ENCODE measurements around the gene CMC2. TPM values are rescaled to one million over a fixed set of nuclear protein-coding genes. Genes with fewer than 3 reads are reported as not detected.

CMC2 gene
- total RNA-seq, 1 donor from 2014 or later = 6.6 TPM

- DNase-seq (ENCODE audit: extremely low spot score in 2 of 2) = no peak
- no peaks in the 10 kb centered on the region for H3K27me3 ChIP-seq
- H3K36me3 ChIP-seq = no peaks in the 10 kb centered on the region
- H3K9me3 ChIP-seq = no peaks in the 10 kb centered on the region
- peak overlapping the region in 1 of 2 donors; percentile 8 for H3K4me3 ChIP-seq
- H3K27ac ChIP-seq = no peak overlapping the region
- H3K4me1 ChIP-seq = no peaks in the 10 kb centered on the region
- intact Hi-C loops (cut with DNase I) = no loop called here
- TF ChIP-seq CTCF (IDR thresholded peaks at IDR 0.05) (no peak), POLR2A (IDR thresholded peaks at IDR 0.05) (no peak), POLR2AphosphoS5 (IDR thresholded peaks at IDR 0.05; ENCODE audit: insufficient read depth in 1 of 2, low read depth in 1 of 2) (no peak)
Measured at GRCh38 chr16:80997139-80997798, 9.4 kb downstream of the CMC2 start.

GRCh38 chr16:80996688-80997138, 10.0 kb downstream of the CMC2 start:
- Histone ChIP-seq H3K27me3 (no peaks in the 10 kb centered on the region), H3K4me3 (peak overlapping the region in 1 of 2 donors; percentile 8), H3K36me3 (no peaks in the 10 kb centered on the region), H3K9me3 (no peaks in the 10 kb centered on the region), H3K4me1 (no peaks in the 10 kb centered on the region), H3K27ac (no peak overlapping the region)
- DNase-seq (ENCODE audit: extremely low spot score in 2 of 2) = no peak
- TF ChIP-seq POLR2A (IDR thresholded peaks at IDR 0.05) (no peak), POLR2AphosphoS5 (IDR thresholded peaks at IDR 0.05; ENCODE audit: insufficient read depth in 1 of 2, low read depth in 1 of 2) (no peak), CTCF (IDR thresholded peaks at IDR 0.05) (no peak)
- intact Hi-C loops (cut with DNase I) = no loop called here

- H3K4me1 ChIP-seq = no peaks in the 10 kb centered on the region
- H3K9me3 ChIP-seq = no peaks in the 10 kb centered on the region
- DNase-seq (ENCODE audit: extremely low spot score in 2 of 2) = no peak
- H3K27me3 ChIP-seq = no peaks in the 10 kb centered on the region
- no peak overlapping the region for H3K4me3 ChIP-seq
- TF ChIP-seq CTCF (IDR thresholded peaks at IDR 0.05) (no peak), POLR2A (IDR thresholded peaks at IDR 0.05) (no peak), POLR2AphosphoS5 (IDR thresholded peaks at IDR 0.05; ENCODE audit: insufficient read depth in 1 of 2, low read depth in 1 of 2) (no peak)
- intact Hi-C loops (cut with DNase I) = no loop called here
- no peak overlapping the region for H3K27ac ChIP-seq
- no peaks in the 10 kb centered on the region for H3K36me3 ChIP-seq
Measured at GRCh38 chr16:80994451-80994850, 12.2 kb downstream of the CMC2 start.

GRCh38 chr16:80993834-80994233, 12.9 kb downstream of the CMC2 start:
- Histone ChIP-seq H3K4me1 (no peaks in the 10 kb centered on the region), H3K36me3 (no peaks in the 10 kb centered on the region), H3K9me3 (no peaks in the 10 kb centered on the region), H3K27ac (no peak overlapping the region), H3K27me3 (no peaks in the 10 kb centered on the region), H3K4me3 (no peak overlapping the region)
- intact Hi-C loops (cut with DNase I) = no loop called here
- TF ChIP-seq POLR2A (IDR thresholded peaks at IDR 0.05) (no peak), CTCF (IDR thresholded peaks at IDR 0.05) (no peak), POLR2AphosphoS5 (IDR thresholded peaks at IDR 0.05; ENCODE audit: insufficient read depth in 1 of 2, low read depth in 1 of 2) (no peak)
- DNase-seq (ENCODE audit: extremely low spot score in 2 of 2) = no peak

- intact Hi-C loops (cut with DNase I) = no loop called here
- Histone ChIP-seq H3K4me3 (no peak overlapping the region), H3K9me3 (no peaks in the 10 kb centered on the region), H3K4me1 (no peaks in the 10 kb centered on the region), H3K36me3 (no peaks in the 10 kb centered on the region), H3K27ac (no peak overlapping the region), H3K27me3 (no peaks in the 10 kb centered on the region)
- TF ChIP-seq POLR2A (IDR thresholded peaks at IDR 0.05) = no peak
- no peak for DNase-seq (ENCODE audit: extremely low spot score in 2 of 2)
Measured at GRCh38 chr16:80993307-80993706, 13.4 kb downstream of the CMC2 start.

Data from vagina (tissue), 2 donors.